CD4-positive, alpha-beta memory T cell (primary cell): ENCODE results near the gene VSTM2B. TPM values are rescaled to one million over a fixed set of nuclear protein-coding genes. Genes with fewer than 3 reads are reported as not detected.
"Not testable (repeated sequence)": the region's sequence is repeated elsewhere in the genome, so short reads cannot be mapped to it uniquely, and the experiment has no call there.

ENCODE experiments used
- CTCF ChIA-PET: fragments of 350-600 bp; sonication (Branson Sonifier 250); formaldehyde crosslinking; loops from one replicate; lab custom pipeline; 2021; ENCODE audit warnings: inconsistent platforms; ENCODE audit not compliant: partially characterized antibody; lab: Charles Lee
- POLR2A ChIA-PET: fragments of 350-600 bp; sonication (Branson Sonifier 250); formaldehyde crosslinking; loops from one replicate; lab custom pipeline; 2021; ENCODE audit not compliant: partially characterized antibody; lab: Charles Lee
- DNase-seq, 5 donors: peaks; one replicate each; pipeline versions ENCODE4 v3.0.0 to v3.0.0-alpha.2; 2020 to 2022; ENCODE audit warnings: mixed read lengths in 1 of 5
- H3K27ac ChIP-seq: one replicate; pipeline ENCODE4 v1.7.0; 2013; ENCODE audit warnings: low read depth, low read length
- H3K27me3 ChIP-seq: 2 replicates; pipeline ENCODE4 v1.7.0; 2013; ENCODE audit warnings: mild to moderate bottlenecking, low read length, moderate library complexity; ENCODE audit not compliant: insufficient read depth
- H3K36me3 ChIP-seq: 2 replicates; pipeline ENCODE4 v1.7.0; 2013; ENCODE audit warnings: mild to moderate bottlenecking, low read length, moderate library complexity; ENCODE audit not compliant: insufficient read depth
- H3K4me1 ChIP-seq: 2 replicates; pipeline ENCODE4 v1.7.0; 2013; ENCODE audit warnings: mild to moderate bottlenecking, low read length, moderate library complexity; ENCODE audit not compliant: insufficient read depth
- H3K4me3 ChIP-seq, 2 donors: one replicate each; pipeline ENCODE4 v1.7.0; 2013; ENCODE audit warnings: low read length in 2 of 2, mild to moderate bottlenecking in 1 of 2
- H3K9me3 ChIP-seq, 2 donors: one replicate each; pipeline ENCODE4 v1.7.0; 2013; ENCODE audit warnings: low read length in 2 of 2, control low read depth in 1 of 2; ENCODE audit not compliant: control insufficient read depth in 1 of 2
- H3K27ac Mint-ChIP-seq, 7 donors: one replicate each; pipeline ENCODE4 v1.8.0; 2020 to 2021; ENCODE audit warnings: mixed read lengths in 7 of 7, mild to moderate bottlenecking in 6 of 7, inconsistent platforms in 3 of 7, moderate library complexity in 3 of 7
- H3K27me3 Mint-ChIP-seq, 2 donors: one replicate each; pipeline ENCODE4 v1.8.0; 2020 to 2021; ENCODE audit warnings: mixed read lengths in 2 of 2
- H3K36me3 Mint-ChIP-seq, 2 donors: one replicate each; pipeline ENCODE4 v1.8.0; 2020 to 2021; ENCODE audit warnings: mixed read lengths in 2 of 2, inconsistent platforms in 1 of 2, mild to moderate bottlenecking in 1 of 2
- H3K4me1 Mint-ChIP-seq, 4 donors: one replicate each; pipeline ENCODE4 v1.8.0; 2020 to 2021; ENCODE audit warnings: mixed read lengths in 4 of 4, mild to moderate bottlenecking in 1 of 4
- H3K4me3 Mint-ChIP-seq, 8 donors: one replicate each; pipeline ENCODE4 v1.8.0; 2020 to 2021; ENCODE audit warnings: mixed read lengths in 8 of 8, mild to moderate bottlenecking in 7 of 8, moderate library complexity in 6 of 8, inconsistent platforms in 3 of 8
- H3K9me3 Mint-ChIP-seq, 8 donors: one replicate each; pipeline ENCODE4 v1.8.0; 2020 to 2021; ENCODE audit warnings: mixed read lengths in 8 of 8, mild to moderate bottlenecking in 5 of 8, inconsistent platforms in 3 of 8, moderate library complexity in 1 of 8
- intact Hi-C: fragments of 100-400 bp; cut with micrococcal nuclease; formaldehyde crosslinking; loops from one replicate; pipeline ENCODE4 v1.15.1; 2023
- polyA plus RNA-seq, 2 donors: library from polyadenylated mRNA; unstranded; fragments of 300-500 nt; fragmentation: Illumina TruSeq; gene quantifications; one replicate each; pipeline ENCODE4 v1.2.3, GENCODE V29; 2021
- total RNA-seq, 2 experiments: library from RNA; stranded (reverse); gene quantifications; one replicate each; pipeline ENCODE4 v1.2.3, GENCODE V29; 2021

The VSTM2B gene
- total and polyA plus RNA-seq, 4 experiments from 2014 or later = not detected

GRCh38 chr19:29542327-29542726 is 16.5 kb downstream of the VSTM2B start:
- Mint-ChIP-seq H3K36me3 (no peaks in the 10 kb centered on the region), H3K27me3 (peaks cover 8 to 20% of the 10 kb centered on the region in 2 donors), H3K9me3 (peaks cover 0 to 9% (median 4%) of the 10 kb centered on the region in 8 donors), H3K27ac (no peak overlapping the region), H3K4me3 (no peak overlapping the region), H3K4me1 (no peaks in the 10 kb centered on the region)
- no peaks in the 10 kb centered on the region for H3K27me3 ChIP-seq
- H3K4me1 ChIP-seq = no peaks in the 10 kb centered on the region
- intact Hi-C loops = no loop called here
- H3K27ac ChIP-seq = no peak overlapping the region
- H3K4me3 ChIP-seq = no peak overlapping the region
- no peaks in the 10 kb centered on the region for H3K9me3 ChIP-seq
- ChIA-PET CTCF (no interaction called here), POLR2A (no interaction called here)
- no peaks in the 10 kb centered on the region for H3K36me3 ChIP-seq
- no peak for DNase-seq

GRCh38 chr19:29542776-29543175 is 17.0 kb downstream of the VSTM2B start:
- no peaks in the 10 kb centered on the region for H3K27me3 ChIP-seq
- no peak for DNase-seq
- ChIA-PET CTCF (no interaction called here), POLR2A (no interaction called here)
- H3K27ac ChIP-seq = no peak overlapping the region
- no peak overlapping the region for H3K27ac Mint-ChIP-seq
- no peaks in the 10 kb centered on the region for H3K36me3 Mint-ChIP-seq
- H3K4me3 Mint-ChIP-seq = no peak overlapping the region
- intact Hi-C loops = no loop called here
- no peaks in the 10 kb centered on the region for H3K4me1 ChIP-seq
- H3K27me3 Mint-ChIP-seq = peaks cover 8 to 24% of the 10 kb centered on the region in 2 donors
- no peaks in the 10 kb centered on the region for H3K4me1 Mint-ChIP-seq
- H3K36me3 ChIP-seq = no peaks in the 10 kb centered on the region
- H3K9me3 Mint-ChIP-seq = peaks cover 0 to 8% (median 4%) of the 10 kb centered on the region in 8 donors
- H3K9me3 ChIP-seq = no peaks in the 10 kb centered on the region
- H3K4me3 ChIP-seq = no peak overlapping the region

GRCh38 chr19:29543381-29543780 is 17.6 kb downstream of the VSTM2B start:
- no peaks in the 10 kb centered on the region for H3K27me3 ChIP-seq
- POLR2A ChIA-PET = no interaction called here
- CTCF ChIA-PET = no interaction called here
- DNase-seq = no peak
- no peaks in the 10 kb centered on the region for H3K4me1 ChIP-seq
- peaks cover 8 to 21% of the 10 kb centered on the region in 2 donors for H3K27me3 Mint-ChIP-seq
- no peaks in the 10 kb centered on the region for H3K4me1 Mint-ChIP-seq
- no peak overlapping the region for H3K27ac ChIP-seq
- H3K36me3 ChIP-seq = no peaks in the 10 kb centered on the region
- no peak overlapping the region for H3K27ac Mint-ChIP-seq
- H3K36me3 Mint-ChIP-seq = no peaks in the 10 kb centered on the region
- no peak overlapping the region for H3K4me3 Mint-ChIP-seq
- H3K4me3 ChIP-seq = no peak overlapping the region
- no peaks in the 10 kb centered on the region for H3K9me3 ChIP-seq
- intact Hi-C loops = no loop called here
- H3K9me3 Mint-ChIP-seq = peaks cover 0 to 6% (median 4%) of the 10 kb centered on the region in 8 donors

- Mint-ChIP-seq H3K27me3 (peaks cover 8 to 18% of the 10 kb centered on the region in 2 donors), H3K27ac (no peak overlapping the region), H3K36me3 (no peaks in the 10 kb centered on the region), H3K4me1 (no peaks in the 10 kb centered on the region), H3K4me3 (no peak overlapping the region), H3K9me3 (peaks cover 0 to 6% (median 3%) of the 10 kb centered on the region in 8 donors)
- H3K9me3 ChIP-seq = no peaks in the 10 kb centered on the region
- no peaks in the 10 kb centered on the region for H3K4me1 ChIP-seq
- ChIA-PET CTCF (no interaction called here), POLR2A (no interaction called here)
- H3K36me3 ChIP-seq = no peaks in the 10 kb centered on the region
- H3K4me3 ChIP-seq = no peak overlapping the region
- H3K27ac ChIP-seq = no peak overlapping the region
- intact Hi-C loops = no loop called here
- no peak for DNase-seq
- no peaks in the 10 kb centered on the region for H3K27me3 ChIP-seq
Measured at GRCh38 chr19:29544656-29545360, 19.0 kb downstream of the VSTM2B start.

GRCh38 chr19:29545447-29545846 is 19.7 kb downstream of the VSTM2B start:
- H3K4me1 Mint-ChIP-seq, H3K4me3 Mint-ChIP-seq, H3K4me3 ChIP-seq, H3K4me1 ChIP-seq, CTCF ChIA-PET, POLR2A ChIA-PET, H3K9me3 Mint-ChIP-seq, H3K9me3 ChIP-seq, H3K36me3 Mint-ChIP-seq, H3K36me3 ChIP-seq, H3K27ac ChIP-seq, DNase-seq, intact Hi-C loops, H3K27ac Mint-ChIP-seq, H3K27me3 ChIP-seq: not testable (repeated sequence)
- peaks cover 3 to 18% of the 10 kb centered on the region in 2 donors for H3K27me3 Mint-ChIP-seq

GRCh38 chr19:29545866-29546582 is 20.2 kb downstream of the VSTM2B start:
- no peaks in the 10 kb centered on the region for H3K4me1 ChIP-seq
- intact Hi-C loops = no loop called here
- no peak overlapping the region for H3K27ac ChIP-seq
- ChIA-PET CTCF (no interaction called here), POLR2A (no interaction called here)
- H3K36me3 ChIP-seq = no peaks in the 10 kb centered on the region
- no peak overlapping the region for H3K4me3 Mint-ChIP-seq
- H3K4me3 ChIP-seq = no peak overlapping the region
- peaks cover 0 to 6% (median 3%) of the 10 kb centered on the region in 8 donors for H3K9me3 Mint-ChIP-seq
- H3K27ac Mint-ChIP-seq = no peak overlapping the region
- H3K4me1 Mint-ChIP-seq = no peaks in the 10 kb centered on the region
- H3K9me3 ChIP-seq = no peaks in the 10 kb centered on the region
- no peaks in the 10 kb centered on the region for H3K27me3 ChIP-seq
- H3K36me3 Mint-ChIP-seq = peaks cover 0 to 2% of the 10 kb centered on the region in 2 donors
- H3K27me3 Mint-ChIP-seq = peaks cover 3 to 20% of the 10 kb centered on the region in 2 donors
- no peak for DNase-seq

- Mint-ChIP-seq H3K27ac (no peak overlapping the region), H3K36me3 (peaks cover 0 to 2% of the 10 kb centered on the region in 2 donors), H3K4me1 (no peaks in the 10 kb centered on the region), H3K9me3 (peaks cover 0 to 7% (median 4%) of the 10 kb centered on the region in 8 donors), H3K27me3 (peaks cover 3 to 20% of the 10 kb centered on the region in 2 donors), H3K4me3 (no peak overlapping the region)
- H3K9me3 ChIP-seq = no peaks in the 10 kb centered on the region
- H3K36me3 ChIP-seq = no peaks in the 10 kb centered on the region
- no peaks in the 10 kb centered on the region for H3K4me1 ChIP-seq
- intact Hi-C loops = no loop called here
- DNase-seq = no peak
- no peak overlapping the region for H3K4me3 ChIP-seq
- no peak overlapping the region for H3K27ac ChIP-seq
- POLR2A ChIA-PET = no interaction called here
- CTCF ChIA-PET = no interaction called here
- no peaks in the 10 kb centered on the region for H3K27me3 ChIP-seq
Measured at GRCh38 chr19:29546583-29547190, 20.9 kb downstream of the VSTM2B start.
